OCI-LY7 (cell line): ENCODE results near the gene PRLR. TPM values are rescaled to one million over a fixed set of nuclear protein-coding genes. Genes with fewer than 3 reads are reported as not detected.

Source experiments
- BruUV-seq: library from RNA; stranded (reverse); fragments of 400-500 nt; replicated peaks from 2 replicates; lab custom pipeline; 2021; lab: Mats Ljungman, UMichigan
- CTCF ChIA-PET: fragments of 300-600 bp; sonication (Branson Sonifier 250); formaldehyde crosslinking; loops from one replicate; lab custom pipeline; 2022; ENCODE audit warnings: antibody characterized with exemption; ENCODE audit not compliant: unreplicated experiment; lab: Charles Lee
- POLR2A ChIA-PET: fragments of 300-600 bp; sonication (Branson Sonifier 250); formaldehyde crosslinking; loops from one replicate; lab custom pipeline; 2022; ENCODE audit warnings: antibody characterized with exemption; lab: Charles Lee
- DNase-seq: peaks from one replicate; pipeline ENCODE4 v3.0.0-alpha.2; 2015; ENCODE audit warnings: low spot score
- H2AFZ ChIP-seq: fragments of 200-600 bp; sonication (generic), shearing (Covaris generic); 2 replicates; pipeline ENCODE4 v1.6.1; 2014; ENCODE audit warnings: mild to moderate bottlenecking, antibody characterized with exemption, low read length, moderate library complexity
- H3K27ac ChIP-seq: fragments of 200-600 bp; sonication (generic); 2 replicates; pipeline ENCODE4 v1.5.1; 2014; ENCODE audit warnings: mixed run types, low read depth, mild to moderate bottlenecking, moderate library complexity, low read length, inconsistent platforms; ENCODE audit not compliant: poor library complexity, severe bottlenecking
- H3K36me3 ChIP-seq: fragments of 200-600 bp; sonication (generic); 2 replicates; pipeline ENCODE4 v1.6.1; 2014; ENCODE audit warnings: mild to moderate bottlenecking, antibody characterized with exemption, low read length, moderate library complexity, mixed read lengths; ENCODE audit not compliant: insufficient read depth
- H3K4me1 ChIP-seq: fragments of 200-600 bp; sonication (generic); 2 replicates; pipeline ENCODE4 v1.5.1; 2014; ENCODE audit warnings: mild to moderate bottlenecking, low read length; ENCODE audit not compliant: insufficient read depth, poor library complexity, severe bottlenecking
- H3K4me2 ChIP-seq: fragments of 200-600 bp; sonication (generic); 2 replicates; pipeline ENCODE4 v1.6.1; 2014; ENCODE audit warnings: mild to moderate bottlenecking, low read length
- H3K4me3 ChIP-seq: fragments of 200-600 bp; sonication (generic); 2 replicates; pipeline ENCODE4 v1.5.1; 2014; ENCODE audit warnings: mild to moderate bottlenecking, low read depth, low read length; ENCODE audit not compliant: poor library complexity, severe bottlenecking
- H3K79me2 ChIP-seq: fragments of 200-600 bp; sonication (generic); 2 replicates; pipeline ENCODE4 v1.6.1; 2016; ENCODE audit warnings: low read depth, mild to moderate bottlenecking, low read length, moderate library complexity, mixed read lengths; ENCODE audit not compliant: insufficient read depth
- H3K9me2 ChIP-seq: fragments of 200-600 bp; sonication (generic); 2 replicates; pipeline ENCODE4 v1.6.1; 2016; ENCODE audit warnings: mild to moderate bottlenecking, low read length, mixed read lengths; ENCODE audit not compliant: insufficient read depth
- H3K9me3 ChIP-seq: fragments of 200-600 bp; sonication (generic); 2 replicates; pipeline ENCODE4 v1.6.1; 2014; ENCODE audit warnings: mild to moderate bottlenecking, mixed run types, low read length, mixed read lengths
- H4K20me1 ChIP-seq: fragments of 200-600 bp; sonication (generic); 2 replicates; pipeline ENCODE4 v1.6.1; 2014; ENCODE audit warnings: mild to moderate bottlenecking, antibody characterized with exemption, low read length, moderate library complexity, mixed read lengths; ENCODE audit not compliant: insufficient read depth
- EZH2phosphoT487 ChIP-seq: fragments of 200-600 bp; sonication (generic); IDR thresholded peaks from 2 replicates; pipeline ENCODE4 v1.6.1; 2018; ENCODE audit warnings: low read depth, borderline replicate concordance, mild to moderate bottlenecking, mixed run types, antibody characterized with exemption, low read length, moderate library complexity, mixed read lengths
- intact Hi-C: fragments of 100-400 bp; cut with micrococcal nuclease; formaldehyde crosslinking; loops from one replicate; pipeline ENCODE4 v1.10.0; 2022; ENCODE audit not compliant: unreplicated experiment
- total RNA-seq, 2 experiments: library from RNA; depleted of rRNA in 1 of 2; stranded (reverse); fragments of >200 nt in 1 of 2; shearing (Covaris generic) in 1 of 2; gene quantifications; 2 replicates each; pipeline ENCODE4 v1.2.3, GENCODE V29; 2014 to 2022
- TF ChIP-seq, protein P1 (sequence below): fragments of 200-600 bp; sonication (generic); conservative IDR thresholded peaks from 2 replicates; pipeline ENCODE4 v1.5.1; 2014; ENCODE audit warnings: mild to moderate bottlenecking, antibody characterized with exemption, low read length, moderate library complexity, mixed read lengths

The PRLR gene
- total RNA-seq, 2 experiments from 2014 or later = not detected

DNA sequence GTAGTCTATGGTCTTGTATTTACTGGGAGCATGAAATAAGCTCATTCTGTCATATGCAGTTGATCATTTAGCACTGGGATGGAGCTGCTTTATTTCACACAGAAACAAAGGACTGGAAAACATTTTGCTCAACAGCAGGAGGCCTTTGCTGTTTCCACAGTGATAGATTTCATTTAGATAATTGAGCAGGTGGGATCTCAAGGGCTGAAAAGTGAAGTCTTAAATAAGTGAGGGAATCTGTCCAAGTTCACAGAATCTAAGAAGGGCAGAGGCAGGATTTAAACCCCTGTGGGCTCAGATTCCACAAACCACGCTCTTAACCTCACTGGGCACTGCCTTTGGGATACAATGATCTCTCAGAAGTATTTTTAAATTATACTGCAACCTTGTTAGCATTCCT lies 47.8 kb downstream of the PRLR start:
- CTCF ChIA-PET = no interaction called here
- Histone ChIP-seq H3K4me1 (no peaks in the 10 kb centered on the region), H3K9me2 (no peaks in the 10 kb centered on the region), H3K4me2 (no peak overlapping the region), H2AFZ (no peak overlapping the region), H4K20me1 (no peaks in the 10 kb centered on the region), H3K9me3 (no peaks in the 10 kb centered on the region), H3K27ac (no peak overlapping the region), H3K79me2 (no peaks in the 10 kb centered on the region), H3K36me3 (no peaks in the 10 kb centered on the region), H3K4me3 (no peak overlapping the region)
- POLR2A ChIA-PET = no interaction called here
- DNase-seq = no peak
- no TSS peak for BruUV-seq
- no peak for TF ChIP-seq EZH2phosphoT487
- TF ChIP-seq, protein P1, sequence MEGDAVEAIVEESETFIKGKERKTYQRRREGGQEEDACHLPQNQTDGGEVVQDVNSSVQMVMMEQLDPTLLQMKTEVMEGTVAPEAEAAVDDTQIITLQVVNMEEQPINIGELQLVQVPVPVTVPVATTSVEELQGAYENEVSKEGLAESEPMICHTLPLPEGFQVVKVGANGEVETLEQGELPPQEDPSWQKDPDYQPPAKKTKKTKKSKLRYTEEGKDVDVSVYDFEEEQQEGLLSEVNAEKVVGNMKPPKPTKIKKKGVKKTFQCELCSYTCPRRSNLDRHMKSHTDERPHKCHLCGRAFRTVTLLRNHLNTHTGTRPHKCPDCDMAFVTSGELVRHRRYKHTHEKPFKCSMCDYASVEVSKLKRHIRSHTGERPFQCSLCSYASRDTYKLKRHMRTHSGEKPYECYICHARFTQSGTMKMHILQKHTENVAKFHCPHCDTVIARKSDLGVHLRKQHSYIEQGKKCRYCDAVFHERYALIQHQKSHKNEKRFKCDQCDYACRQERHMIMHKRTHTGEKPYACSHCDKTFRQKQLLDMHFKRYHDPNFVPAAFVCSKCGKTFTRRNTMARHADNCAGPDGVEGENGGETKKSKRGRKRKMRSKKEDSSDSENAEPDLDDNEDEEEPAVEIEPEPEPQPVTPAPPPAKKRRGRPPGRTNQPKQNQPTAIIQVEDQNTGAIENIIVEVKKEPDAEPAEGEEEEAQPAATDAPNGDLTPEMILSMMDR = no peak
- intact Hi-C loops = no loop called here

DNA sequence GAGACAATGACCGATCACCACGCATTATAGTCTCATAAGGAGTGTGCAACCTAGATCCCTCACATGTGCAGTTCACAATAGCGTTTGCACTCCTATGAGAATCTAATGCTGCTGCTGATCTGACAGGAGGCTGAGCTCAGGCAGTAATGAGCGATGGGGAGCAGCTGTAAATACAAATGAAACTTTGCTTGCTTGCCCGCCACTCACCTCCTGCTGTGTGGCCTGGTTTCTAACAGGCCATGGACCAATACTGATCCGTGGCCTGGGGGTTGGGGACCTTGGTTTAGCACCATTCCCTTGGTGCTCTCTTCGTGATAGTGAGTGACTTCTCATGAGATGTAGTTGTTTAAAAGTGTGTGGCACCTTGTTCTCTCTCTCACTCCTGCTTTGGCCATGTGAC lies 50.2 kb downstream of the PRLR start:
- POLR2A ChIA-PET = no interaction called here
- intact Hi-C loops = no loop called here

DNA sequence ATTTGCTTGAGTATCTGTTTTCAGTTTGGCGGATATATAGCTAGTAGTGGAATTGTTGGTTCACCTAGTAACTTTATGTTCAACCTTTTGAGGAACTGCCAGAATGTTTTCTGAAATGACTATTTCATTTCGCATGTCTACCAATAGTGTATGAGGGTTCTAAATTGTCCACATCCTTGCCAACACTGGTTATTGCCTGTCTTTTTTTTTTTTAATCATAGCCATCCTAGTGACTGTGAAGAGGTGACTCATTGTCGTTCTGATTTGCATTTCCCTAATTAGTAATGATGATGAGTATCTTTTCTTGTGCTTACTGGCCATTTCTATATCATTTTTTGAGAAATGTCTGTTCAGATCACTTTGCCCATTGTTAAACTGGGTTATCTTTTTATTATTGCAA lies 52.5 kb downstream of the PRLR start:
- Histone ChIP-seq H4K20me1 (no peaks in the 10 kb centered on the region), H3K9me2 (no peaks in the 10 kb centered on the region), H3K4me3 (no peak overlapping the region), H2AFZ (no peak overlapping the region), H3K36me3 (no peaks in the 10 kb centered on the region), H3K79me2 (no peaks in the 10 kb centered on the region), H3K4me2 (no peak overlapping the region), H3K9me3 (no peaks in the 10 kb centered on the region), H3K27ac (no peak overlapping the region), H3K4me1 (no peaks in the 10 kb centered on the region)
- intact Hi-C loops = no loop called here
- ChIA-PET CTCF (no interaction called here), POLR2A (interaction anchor here (0.7 kb wide), 1 partner anchor 15 kb away, joined by 3 read pairs; no protein-coding TSS in a partner anchor)
- TF ChIP-seq, protein P1 = no peak
- DNase-seq = no peak
- BruUV-seq = no TSS peak

More for the DNA sequence above, 50.2 kb downstream of the PRLR start:
- no peak for DNase-seq
- no peak overlapping the region for H3K4me2 ChIP-seq
- no peaks in the 10 kb centered on the region for H3K9me3 ChIP-seq
- no peaks in the 10 kb centered on the region for H4K20me1 ChIP-seq
- no peak overlapping the region for H3K4me3 ChIP-seq
- no peaks in the 10 kb centered on the region for H3K4me1 ChIP-seq
- H3K79me2 ChIP-seq = no peaks in the 10 kb centered on the region
- H3K9me2 ChIP-seq = no peaks in the 10 kb centered on the region
- no peak overlapping the region for H3K27ac ChIP-seq
- no peaks in the 10 kb centered on the region for H3K36me3 ChIP-seq
- TF ChIP-seq, protein P1 = no peak
- no peak for TF ChIP-seq EZH2phosphoT487
- H2AFZ ChIP-seq = no peak overlapping the region
- CTCF ChIA-PET = no interaction called here
- no TSS peak for BruUV-seq
